ENCODE measurements around the gene GALNT8. TPM values are rescaled to one million over a fixed set of nuclear protein-coding genes. Genes with fewer than 3 reads are reported as not detected.
"Not testable (repeated sequence)": the region's sequence is repeated elsewhere in the genome, so short reads cannot be mapped to it uniquely, and the experiment has no call there.

The GALNT8 gene
- 4.1 and 12.7 TPM in 2 replicates for polyA plus RNA-seq (2014; cell fraction: cytosol; rRNA removed)
- polyA plus RNA-seq (2014; cell fraction: nucleus; rRNA removed), result 3.3 and 3.8 TPM in 2 replicates

- no peak for DNase-seq (ENCODE audit: low spot score)
These were observed at the start of gene GALNT8 for GRCh38 chr12:4719821-4720636. Gene GALNT8, plus strand, starts transcription at chr12:4720400. Its CDS starts 278 bp downstream, at chr12:4720678.

GRCh38 chr12:4679711-4680110 lies 40.5 kb upstream of the GALNT8 start:
- no peak for DNase-seq (ENCODE audit: low spot score)

GRCh38 chr12:4681732-4682131 lies 38.5 kb upstream of the GALNT8 start:
- no peak for DNase-seq (ENCODE audit: low spot score)

GRCh38 chr12:4685317-4685716 lies 34.9 kb upstream of the GALNT8 start:
- no peak for DNase-seq (ENCODE audit: low spot score)

GRCh38 chr12:4690760-4691159 lies 29.4 kb upstream of the GALNT8 start:
- no peak for DNase-seq (ENCODE audit: low spot score)

GRCh38 chr12:4700621-4701026 lies 19.6 kb upstream of the GALNT8 start:
- no peak for DNase-seq (ENCODE audit: low spot score)

GRCh38 chr12:4701395-4702190 lies 18.6 kb upstream of the GALNT8 start:
- no peak for DNase-seq (ENCODE audit: low spot score)

- no peak for DNase-seq (ENCODE audit: low spot score)
These were observed 16.5 kb upstream of the GALNT8 start for GRCh38 chr12:4703676-4704075.

- no peak for DNase-seq (ENCODE audit: low spot score)
These were observed 14.4 kb upstream of the GALNT8 start for GRCh38 chr12:4705824-4706223.

- no peak for DNase-seq (ENCODE audit: low spot score)
These were observed 12.9 kb upstream of the GALNT8 start for GRCh38 chr12:4707306-4707705.

GRCh38 chr12:4710113-4710512 lies 10.1 kb upstream of the GALNT8 start:
- DNase-seq (ENCODE audit: low spot score), result no peak

- DNase-seq (ENCODE audit: low spot score), result no peak
These were observed 5.3 kb upstream of the GALNT8 start for GRCh38 chr12:4714879-4715278.

GRCh38 chr12:4717806-4718205 lies 2.4 kb upstream of the GALNT8 start:
- no peak for DNase-seq (ENCODE audit: low spot score)

GRCh38 chr12:4720637-4720995 lies 416 bp downstream of the GALNT8 start:
- no peak for DNase-seq (ENCODE audit: low spot score)

- DNase-seq (ENCODE audit: low spot score), result not testable (repeated sequence)
These were observed 1.4 kb downstream of the GALNT8 start for GRCh38 chr12:4721587-4721986.

GRCh38 chr12:4723226-4723625 lies 3.0 kb downstream of the GALNT8 start:
- no peak for DNase-seq (ENCODE audit: low spot score)

- no peak for DNase-seq (ENCODE audit: low spot score)
These were observed 4.9 kb downstream of the GALNT8 start for GRCh38 chr12:4725057-4725456.

- DNase-seq (ENCODE audit: low spot score), result no peak
These were observed 14.6 kb downstream of the GALNT8 start for GRCh38 chr12:4734625-4735340.

- DNase-seq (ENCODE audit: low spot score), result no peak
These were observed 15.9 kb downstream of the GALNT8 start for GRCh38 chr12:4736091-4736490.

GRCh38 chr12:4738541-4738940 lies 18.3 kb downstream of the GALNT8 start:
- DNase-seq (ENCODE audit: low spot score), result no peak

GRCh38 chr12:4742416-4742970 lies 22.3 kb downstream of the GALNT8 start:
- DNase-seq (ENCODE audit: low spot score), result no peak

- no peak for DNase-seq (ENCODE audit: low spot score)
These were observed 22.8 kb downstream of the GALNT8 start for GRCh38 chr12:4743046-4743445.

Measured in SK-N-DZ (cell line).